B cell (primary cell): ENCODE data around the gene SLC66A1. TPM values are rescaled to one million over a fixed set of nuclear protein-coding genes. Genes with fewer than 3 reads are reported as not detected.
"Not testable (repeated sequence)": the region's sequence is repeated elsewhere in the genome, so short reads cannot be mapped to it uniquely, and the experiment has no call there.

ENCODE experiments used
- ATAC-seq: fragments of 200-7000 bp; cut with Tn5 transposase; one replicate; pipeline ENCODE4 v1.10.0; 2021; ENCODE audit warnings: low read depth, mild to moderate bottlenecking, moderate number of reproducible peaks, moderate library complexity
- CTCF ChIA-PET: fragments of 350-600 bp; sonication (Branson Sonifier 250); formaldehyde crosslinking; loops from one replicate; lab custom pipeline; 2021; ENCODE audit warnings: antibody characterized with exemption, inconsistent platforms; lab: Charles Lee
- POLR2A ChIA-PET: fragments of 350-600 bp; sonication (Branson Sonifier 250); formaldehyde crosslinking; loops from one replicate; lab custom pipeline; 2021; ENCODE audit warnings: antibody characterized with exemption; lab: Charles Lee
- DNase-seq: peaks from one replicate; pipeline ENCODE4 v3.0.0; 2013
- H2AFZ ChIP-seq: 2 replicates; pipeline ENCODE4 v1.6.1; 2012; ENCODE audit warnings: mild to moderate bottlenecking, low read depth, low read length; ENCODE audit not compliant: insufficient read depth, poor library complexity, severe bottlenecking
- H3K27ac ChIP-seq, 2 donors: 1 replicate in 1 of 2; 2 replicates in 1 of 2; pipeline ENCODE4 v1.5.1; 2012 to 2013; ENCODE audit warnings: low read length in 2 of 2, mild to moderate bottlenecking in 2 of 2, moderate library complexity in 1 of 2
- H3K27me3 ChIP-seq, 4 experiments: fragments of 200-600 bp in 1 of 4; sonication (generic) in 1 of 4; replicated peaks in 1 of 4; 1 replicate in 2 of 4; 2 replicates in 2 of 4; pipeline versions ENCODE4 v1.6.1 to v1.7.0; 2013 to 2016; ENCODE audit warnings: low read length in 3 of 4, mild to moderate bottlenecking in 2 of 4, mixed read lengths in 1 of 4, moderate library complexity in 1 of 4; ENCODE audit not compliant: insufficient read depth in 4 of 4, control insufficient read depth in 3 of 4; ENCODE audit errors: control extremely low read depth in 1 of 4
- H3K36me3 ChIP-seq, 2 experiments: replicated peaks in 1 of 2; 1 replicate in 1 of 2; 2 replicates in 1 of 2; pipeline versions ENCODE4 v1.6.1 to v1.7.1; 2013; ENCODE audit warnings: low read length in 1 of 2; ENCODE audit not compliant: insufficient read depth in 2 of 2, control insufficient read depth in 1 of 2; ENCODE audit errors: control extremely low read depth in 1 of 2, extremely low read depth in 1 of 2
- H3K4me1 ChIP-seq, 2 donors: fragments of 200-600 bp in 1 of 2; sonication (generic) in 1 of 2; 1 replicate in 1 of 2; 2 replicates in 1 of 2; pipeline versions ENCODE4 v1.5.1 to v1.6.1; 2013 to 2017; ENCODE audit warnings: low read length in 2 of 2; ENCODE audit not compliant: control insufficient read depth in 2 of 2, insufficient read depth in 2 of 2
- H3K4me2 ChIP-seq: replicated peaks from 2 replicates; pipeline ENCODE3; 2012; ENCODE audit warnings: mild to moderate bottlenecking, low read depth, low read length; ENCODE audit not compliant: poor library complexity, severe bottlenecking
- H3K4me3 ChIP-seq, 5 experiments: fragments of 200-600 bp in 1 of 5; sonication (generic) in 1 of 5; 1 replicate in 3 of 5; 2 replicates in 2 of 5; pipeline versions ENCODE4 v1.5.1 to v1.7.0; 2011 to 2016; ENCODE audit warnings: low read length in 4 of 5, mild to moderate bottlenecking in 4 of 5, low read depth in 2 of 5, control low read depth in 1 of 5, moderate library complexity in 1 of 5; ENCODE audit not compliant: insufficient read depth in 1 of 5; ENCODE audit errors: control extremely low read depth in 1 of 5, extremely low read depth in 1 of 5
- H3K79me2 ChIP-seq: fragments of 200-600 bp; sonication (generic); one replicate; pipeline ENCODE4 v1.6.0; 2016; ENCODE audit warnings: low read length; ENCODE audit not compliant: control insufficient read depth, insufficient read depth
- H3K9ac ChIP-seq: fragments of 200-600 bp; sonication (generic); 2 replicates; pipeline ENCODE4 v1.6.1; 2017; ENCODE audit warnings: mild to moderate bottlenecking, low read length, moderate library complexity
- H3K9me3 ChIP-seq, 3 donors: one replicate each; pipeline versions ENCODE4 v1.6.1 to v1.7.1; 2013; ENCODE audit warnings: low read length in 2 of 3; ENCODE audit not compliant: control insufficient read depth in 2 of 3, insufficient read depth in 1 of 3; ENCODE audit errors: control extremely low read depth in 1 of 3
- H4K20me1 ChIP-seq: 2 replicates; pipeline ENCODE4 v1.6.0; 2012; ENCODE audit warnings: mild to moderate bottlenecking, low read length; ENCODE audit not compliant: insufficient read depth, control insufficient read depth, poor library complexity, severe bottlenecking
- H3K27ac Mint-ChIP-seq: one replicate; pipeline ENCODE4 v1.8.0; 2021; ENCODE audit warnings: mixed read lengths
- H3K27me3 Mint-ChIP-seq: one replicate; pipeline ENCODE4 v1.8.0; 2021; ENCODE audit warnings: mixed read lengths
- H3K4me1 Mint-ChIP-seq: one replicate; pipeline ENCODE4 v1.8.0; 2021; ENCODE audit warnings: mixed read lengths
- H3K4me3 Mint-ChIP-seq: one replicate; pipeline ENCODE4 v1.8.0; 2021; ENCODE audit warnings: mixed read lengths
- H3K9me3 Mint-ChIP-seq: one replicate; pipeline ENCODE4 v1.8.0; 2022; ENCODE audit warnings: mixed read lengths; ENCODE audit not compliant: insufficient read depth
- EZH2 ChIP-seq: IDR thresholded peaks from 2 replicates; pipeline ENCODE4 v1.6.1; 2012; ENCODE audit warnings: borderline replicate concordance, low read depth, mild to moderate bottlenecking, moderate library complexity, low read length; ENCODE audit not compliant: insufficient read depth, poor library complexity, severe bottlenecking
- WGBS: methylation state at CpG from one replicate; pipeline ENCODE4 v1.1.5; 2013; ENCODE audit warnings: missing lambda C conversion rate; ENCODE audit not compliant: insufficient coverage; 5-methylcytosine and 5-hydroxymethylcytosine counted together
- intact Hi-C: fragments of 100-400 bp; cut with micrococcal nuclease; formaldehyde crosslinking; loops from one replicate; pipeline ENCODE4 v1.10.0; 2022
- polyA plus RNA-seq: library from polyadenylated mRNA; depleted of rRNA; stranded (reverse); fragments of >200 nt; gene quantifications from 2 replicates; pipeline ENCODE4 v1.2.3, GENCODE V29; 2012
- total RNA-seq, 2 donors: library from RNA; stranded (reverse); fragments of 120-200 nt in 1 of 2; gene quantifications; 1 replicate in 1 of 2; 2 replicates in 1 of 2; pipeline versions ENCODE4 v1.2.3 to v1.2.4, GENCODE V29; 2013 to 2022
- TF ChIP-seq, protein P1 (sequence below): fragments of 200-600 bp; IDR thresholded peaks from one replicate; pipeline ENCODE4 v1.8.0; 2022; ENCODE audit warnings: antibody characterized with exemption, mild to moderate bottlenecking

SLC66A1 gene
- total and polyA plus RNA-seq, 2 donors (not counting 1 experiment from before 2014, with no cell fraction given): 24.4 to 26.8 TPM

GRCh38 chr1:19300211-19300610, 11.9 kb upstream of the SLC66A1 start:
- no peaks in the 10 kb centered on the region for H4K20me1 ChIP-seq
- H3K27me3 ChIP-seq: no peaks in the 10 kb centered on the region
- H3K4me1 ChIP-seq: no peaks in the 10 kb centered on the region
- 100% methylated on average over 2 of the region's 2 CpGs for WGBS
- peaks cover 0 to 10% (median 8%) of the 10 kb centered on the region in 3 donors for H3K9me3 ChIP-seq
- ATAC-seq (no peak), DNase-seq (no peak)
- H3K27ac ChIP-seq: no peak overlapping the region
- H3K79me2 ChIP-seq: no peaks in the 10 kb centered on the region
- peaks cover 6 to 25% of the 10 kb centered on the region in 2 experiments for H3K36me3 ChIP-seq
- H3K4me2 ChIP-seq: no peak overlapping the region
- no peak overlapping the region for H3K9ac ChIP-seq
- CTCF ChIA-PET: no interaction called here
- H3K4me1 Mint-ChIP-seq: no peaks in the 10 kb centered on the region
- H3K27me3 Mint-ChIP-seq: no peaks in the 10 kb centered on the region
- no peak overlapping the region for H3K4me3 Mint-ChIP-seq
- H3K4me3 ChIP-seq: no peak overlapping the region
- TF ChIP-seq EZH2: no peak
- TF ChIP-seq, protein P1, sequence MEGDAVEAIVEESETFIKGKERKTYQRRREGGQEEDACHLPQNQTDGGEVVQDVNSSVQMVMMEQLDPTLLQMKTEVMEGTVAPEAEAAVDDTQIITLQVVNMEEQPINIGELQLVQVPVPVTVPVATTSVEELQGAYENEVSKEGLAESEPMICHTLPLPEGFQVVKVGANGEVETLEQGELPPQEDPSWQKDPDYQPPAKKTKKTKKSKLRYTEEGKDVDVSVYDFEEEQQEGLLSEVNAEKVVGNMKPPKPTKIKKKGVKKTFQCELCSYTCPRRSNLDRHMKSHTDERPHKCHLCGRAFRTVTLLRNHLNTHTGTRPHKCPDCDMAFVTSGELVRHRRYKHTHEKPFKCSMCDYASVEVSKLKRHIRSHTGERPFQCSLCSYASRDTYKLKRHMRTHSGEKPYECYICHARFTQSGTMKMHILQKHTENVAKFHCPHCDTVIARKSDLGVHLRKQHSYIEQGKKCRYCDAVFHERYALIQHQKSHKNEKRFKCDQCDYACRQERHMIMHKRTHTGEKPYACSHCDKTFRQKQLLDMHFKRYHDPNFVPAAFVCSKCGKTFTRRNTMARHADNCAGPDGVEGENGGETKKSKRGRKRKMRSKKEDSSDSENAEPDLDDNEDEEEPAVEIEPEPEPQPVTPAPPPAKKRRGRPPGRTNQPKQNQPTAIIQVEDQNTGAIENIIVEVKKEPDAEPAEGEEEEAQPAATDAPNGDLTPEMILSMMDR: no peak
- H2AFZ ChIP-seq: no peak overlapping the region
- H3K9me3 Mint-ChIP-seq: peaks cover under 1% of the 10 kb centered on the region
- H3K27ac Mint-ChIP-seq: no peak overlapping the region
- POLR2A ChIA-PET: no interaction called here
- intact Hi-C loops: no loop called here

DNA sequence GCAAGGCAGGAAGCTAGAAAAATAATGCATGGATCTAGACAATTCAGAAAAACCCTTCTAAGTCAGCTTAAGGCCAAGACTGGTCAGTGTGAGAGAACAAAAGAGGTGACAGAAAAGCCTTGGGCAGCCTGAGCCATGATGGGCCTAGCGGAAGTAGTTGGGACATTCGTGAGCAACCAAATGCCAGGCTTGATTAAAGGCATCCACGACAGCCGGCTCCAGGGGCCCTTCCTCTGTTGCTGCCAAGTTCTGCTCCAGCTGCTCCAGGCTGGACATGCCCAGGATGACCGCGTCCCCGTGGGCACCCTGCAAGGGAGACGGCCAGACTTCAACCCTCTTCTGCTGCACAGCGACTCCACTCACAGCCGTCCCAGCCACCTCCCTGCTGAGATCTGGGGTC, 8.0 kb upstream of the SLC66A1 start:
- ATAC-seq, DNase-seq, H3K4me2 ChIP-seq, H3K4me1 ChIP-seq, H3K4me1 Mint-ChIP-seq, CTCF ChIA-PET, H3K27ac Mint-ChIP-seq, H3K79me2 ChIP-seq, POLR2A ChIA-PET, H3K9me3 ChIP-seq, H3K4me3 ChIP-seq, H4K20me1 ChIP-seq, H3K9me3 Mint-ChIP-seq, intact Hi-C loops, H3K27me3 Mint-ChIP-seq, H3K27ac ChIP-seq, H3K27me3 ChIP-seq, H2AFZ ChIP-seq, H3K4me3 Mint-ChIP-seq, H3K9ac ChIP-seq: not testable (repeated sequence)
- WGBS: 100% methylated on average over 4 of the region's 10 CpGs
- peaks cover 6 to 52% of the 10 kb centered on the region in 2 experiments for H3K36me3 ChIP-seq
